WTC11 (cell line): ENCODE measurements around the gene RNU5B-1. TPM values are rescaled to one million over a fixed set of nuclear protein-coding genes. Genes with fewer than 3 reads are reported as not detected.

Experiments
- ATAC-seq: fragments of 200-7000 bp; cut with Tn5 transposase; 2 replicates; pipeline ENCODE4 v1.10.0; 2021; ENCODE audit warnings: mild to moderate bottlenecking, moderate library complexity
- CTCF ChIA-PET: fragments of 300-600 bp; sonication (Branson Sonifier 250); formaldehyde crosslinking; loops from one replicate; lab custom pipeline; 2021; ENCODE audit warnings: antibody characterized with exemption; lab: Charles Lee
- POLR2A ChIA-PET: fragments of 350-600 bp; sonication (Branson Sonifier 250); formaldehyde crosslinking; loops from one replicate; lab custom pipeline; 2021; ENCODE audit warnings: antibody characterized with exemption; lab: Charles Lee
- DNase-seq: peaks from one replicate; pipeline ENCODE4 v3.0.0; 2021; ENCODE audit warnings: low spot score
- H3K27ac Mint-ChIP-seq: 2 replicates; pipeline ENCODE4 v1.8.0; 2021; ENCODE audit warnings: mixed read lengths
- H3K27me3 Mint-ChIP-seq: 2 replicates; pipeline ENCODE4 v1.8.0; 2021; ENCODE audit warnings: low read depth, mild to moderate bottlenecking, moderate library complexity, mixed read lengths
- H3K36me3 Mint-ChIP-seq: 2 replicates; pipeline ENCODE4 v1.8.0; 2021; ENCODE audit warnings: mixed read lengths
- H3K4me1 Mint-ChIP-seq: 2 replicates; pipeline ENCODE4 v1.8.0; 2022; ENCODE audit warnings: mixed read lengths
- H3K4me3 Mint-ChIP-seq: 2 replicates; pipeline ENCODE4 v1.8.0; 2021; ENCODE audit warnings: mild to moderate bottlenecking, moderate library complexity, mixed read lengths
- H3K9me3 Mint-ChIP-seq: 2 replicates; pipeline ENCODE4 v1.8.0; 2021; ENCODE audit warnings: mixed read lengths
- ATF6 ChIP-seq: sonication (generic); formaldehyde crosslinking; IDR thresholded peaks from 2 replicates; pipeline ENCODE4 v1.8.1; 2023; ENCODE audit warnings: mild to moderate bottlenecking, missing genetic modification reagents
- CTCF ChIP-seq: fragments of 200-600 bp; IDR thresholded peaks from 2 replicates; pipeline ENCODE4 v1.8.0; 2022; ENCODE audit warnings: antibody characterized with exemption
- ERG ChIP-seq: fragments of 250-450 bp; sonication (Bioruptor Pico); IDR thresholded peaks from 2 replicates; pipeline ENCODE4 v1.8.0; 2021; ENCODE audit warnings: mild to moderate bottlenecking
- ESRRA ChIP-seq: sonication (generic); formaldehyde crosslinking; IDR thresholded peaks from 2 replicates; pipeline ENCODE4 v1.8.1; 2022; ENCODE audit warnings: mild to moderate bottlenecking, missing genetic modification reagents, borderline replicate concordance
- FOXP4 ChIP-seq: sonication (generic); formaldehyde crosslinking; IDR thresholded peaks from 2 replicates; pipeline ENCODE4 v1.8.0; 2022; ENCODE audit warnings: mild to moderate bottlenecking, missing genetic modification reagents
- HMGA2 ChIP-seq: fragments of 250-450 bp; sonication (Bioruptor Pico); IDR thresholded peaks from 2 replicates; pipeline ENCODE4 v1.4.0; 2021; ENCODE audit warnings: mild to moderate bottlenecking, moderate library complexity
- MAX ChIP-seq: sonication (generic); formaldehyde crosslinking; IDR thresholded peaks from 2 replicates; pipeline ENCODE4 v1.8.0; 2022; ENCODE audit warnings: mild to moderate bottlenecking, missing genetic modification reagents
- total RNA-seq: library from RNA; stranded (reverse); gene quantifications from 3 replicates; pipeline ENCODE4 v1.2.3, GENCODE V29; 2021
- TF ChIP-seq, protein P1 (sequence below): sonication (generic); formaldehyde crosslinking; IDR thresholded peaks from 2 replicates; pipeline ENCODE4 v1.8.1; 2023; ENCODE audit warnings: mild to moderate bottlenecking, missing genetic modification reagents, borderline replicate concordance

The RNU5B-1 gene
- total RNA-seq, 1 experiment from 2014 or later, result not detected

- no peak for TF ChIP-seq ATF6 (CRISPR knock-in tag)
Measured at GRCh38 chr15:65302061-65302460, 2.4 kb upstream of the RNU5B-1 start (continued).

- Mint-ChIP-seq H3K36me3 (no peaks in the 10 kb centered on the region), H3K9me3 (peaks cover 6% of the 10 kb centered on the region), H3K4me1 (peaks cover 23% of the 10 kb centered on the region)
- CTCF ChIA-PET, result interaction anchor here (0.8 to 1.2 kb wide), 3 partner anchors 15 to 113 kb away, joined by 3 to 6 read pairs (median 6); partner anchors contain the start of gene PARP16
- DNase-seq, result no peak
- POLR2A ChIA-PET, result interaction anchor here (0.9 to 2.4 kb wide), 6 partner anchors 17 to 566 kb away, joined by 3 to 16 read pairs (median 6); partner anchors contain the start of genes CLPX, PARP16 and RAB11A
- TF ChIP-seq ERG (CRISPR knock-in tag) (no peak), MAX (CRISPR knock-in tag) (peak; percentile 81), HMGA2 (CRISPR knock-in tag) (no peak), CTCF (peak; percentile 56; the same call in 1 of the 2 replicates), ESRRA (no peak), FOXP4 (0 out of 2 replicates have a peak, but pooled peaks have one; percentile 20)
- TF ChIP-seq, protein P1, sequence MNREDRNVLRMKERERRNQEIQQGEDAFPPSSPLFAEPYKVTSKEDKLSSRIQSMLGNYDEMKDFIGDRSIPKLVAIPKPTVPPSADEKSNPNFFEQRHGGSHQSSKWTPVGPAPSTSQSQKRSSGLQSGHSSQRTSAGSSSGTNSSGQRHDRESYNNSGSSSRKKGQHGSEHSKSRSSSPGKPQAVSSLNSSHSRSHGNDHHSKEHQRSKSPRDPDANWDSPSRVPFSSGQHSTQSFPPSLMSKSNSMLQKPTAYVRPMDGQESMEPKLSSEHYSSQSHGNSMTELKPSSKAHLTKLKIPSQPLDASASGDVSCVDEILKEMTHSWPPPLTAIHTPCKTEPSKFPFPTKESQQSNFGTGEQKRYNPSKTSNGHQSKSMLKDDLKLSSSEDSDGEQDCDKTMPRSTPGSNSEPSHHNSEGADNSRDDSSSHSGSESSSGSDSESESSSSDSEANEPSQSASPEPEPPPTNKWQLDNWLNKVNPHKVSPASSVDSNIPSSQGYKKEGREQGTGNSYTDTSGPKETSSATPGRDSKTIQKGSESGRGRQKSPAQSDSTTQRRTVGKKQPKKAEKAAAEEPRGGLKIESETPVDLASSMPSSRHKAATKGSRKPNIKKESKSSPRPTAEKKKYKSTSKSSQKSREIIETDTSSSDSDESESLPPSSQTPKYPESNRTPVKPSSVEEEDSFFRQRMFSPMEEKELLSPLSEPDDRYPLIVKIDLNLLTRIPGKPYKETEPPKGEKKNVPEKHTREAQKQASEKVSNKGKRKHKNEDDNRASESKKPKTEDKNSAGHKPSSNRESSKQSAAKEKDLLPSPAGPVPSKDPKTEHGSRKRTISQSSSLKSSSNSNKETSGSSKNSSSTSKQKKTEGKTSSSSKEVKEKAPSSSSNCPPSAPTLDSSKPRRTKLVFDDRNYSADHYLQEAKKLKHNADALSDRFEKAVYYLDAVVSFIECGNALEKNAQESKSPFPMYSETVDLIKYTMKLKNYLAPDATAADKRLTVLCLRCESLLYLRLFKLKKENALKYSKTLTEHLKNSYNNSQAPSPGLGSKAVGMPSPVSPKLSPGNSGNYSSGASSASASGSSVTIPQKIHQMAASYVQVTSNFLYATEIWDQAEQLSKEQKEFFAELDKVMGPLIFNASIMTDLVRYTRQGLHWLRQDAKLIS (CRISPR knock-in tag), result no peak
- TF ChIP-seq, all 79 proteins: peak for 3
- no peaks in the 10 kb centered on the region for H3K27me3 Mint-ChIP-seq
- peak overlapping the region; percentile 99 for H3K27ac Mint-ChIP-seq
- ATAC-seq, result peak; percentile 19
- H3K4me3 Mint-ChIP-seq, result peak overlapping the region; percentile 81
Measured at GRCh38 chr15:65303687-65304380, 643 bp upstream of the RNU5B-1 start.
